DMS114 treated with DMSO at 0.1 percent for 48 hours (cell line): ENCODE measurements around the gene PMPCA.
A peak's percentile ranks its signal among the peaks of the same experiment; 100 is the strongest.

ENCODE experiments used
- DNase-seq: peaks from one replicate; lab custom pipeline; 2025; ENCODE audit not compliant: unreplicated experiment; lab: John Stamatoyannopoulos, UW

PMPCA gene

GRCh38 chr9:136433043-136433715 is 22.7 kb downstream of the PMPCA start:
- DNase-seq = no peak

GRCh38 chr9:136433849-136434579 is 23.6 kb downstream of the PMPCA start:
- DNase-seq = no peak

DNA sequence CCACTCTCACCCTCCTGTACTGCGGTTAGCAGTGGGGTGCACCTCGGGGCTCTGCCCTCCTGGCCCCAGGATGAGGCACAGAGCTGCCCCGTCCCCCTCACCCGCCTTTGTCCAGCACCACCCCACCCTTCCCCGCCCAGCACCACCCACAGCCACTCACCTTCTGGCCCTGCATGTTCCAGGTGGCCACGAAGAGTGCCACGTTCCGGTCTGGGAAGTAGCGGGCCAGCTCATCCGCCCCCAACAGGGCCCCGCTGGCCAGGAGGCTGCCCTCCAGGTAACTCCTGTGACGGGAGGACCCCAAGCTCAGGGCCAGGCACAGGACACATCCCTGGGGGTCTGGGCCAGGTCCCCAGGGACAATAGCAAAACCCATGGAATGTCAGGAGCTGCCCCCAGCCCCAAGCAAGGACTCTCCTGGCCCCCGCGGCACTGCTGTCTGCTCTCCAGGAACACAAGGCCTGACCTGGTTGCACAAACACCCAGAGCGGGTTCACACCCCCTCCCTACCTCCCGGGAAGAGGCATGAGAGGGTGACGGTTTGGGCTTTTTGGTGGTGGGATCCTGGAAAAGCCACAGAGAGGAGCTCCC is 24.2 kb downstream of the PMPCA start:
- DNase-seq = no peak

- DNase-seq = no peak
Observed at GRCh38 chr9:136436055-136436634, 25.7 kb downstream of the PMPCA start.

GRCh38 chr9:136437430-136437829 is 27.0 kb downstream of the PMPCA start:
- no peak for DNase-seq

- DNase-seq = no peak
Observed at GRCh38 chr9:136437839-136438547, 27.5 kb downstream of the PMPCA start.

- DNase-seq = no peak
Observed at GRCh38 chr9:136438548-136439480, 28.4 kb downstream of the PMPCA start.

- DNase-seq = peak; percentile 14
Observed at GRCh38 chr9:136439481-136440408, 29.3 kb downstream of the PMPCA start, which contains the start of gene INPP5E. INPP5E (minus strand) TSS chr9:136439845; CDS start chr9:136439419, 426 bp downstream.

GRCh38 chr9:136441191-136441680 is 30.8 kb downstream of the PMPCA start:
- no peak for DNase-seq

GRCh38 chr9:136441681-136442245 is 31.3 kb downstream of the PMPCA start:
- no peak for DNase-seq

- no peak for DNase-seq
Observed at GRCh38 chr9:136442265-136442664, 31.8 kb downstream of the PMPCA start.

GRCh38 chr9:136443087-136443486 is 32.6 kb downstream of the PMPCA start:
- DNase-seq = no peak

DNA sequence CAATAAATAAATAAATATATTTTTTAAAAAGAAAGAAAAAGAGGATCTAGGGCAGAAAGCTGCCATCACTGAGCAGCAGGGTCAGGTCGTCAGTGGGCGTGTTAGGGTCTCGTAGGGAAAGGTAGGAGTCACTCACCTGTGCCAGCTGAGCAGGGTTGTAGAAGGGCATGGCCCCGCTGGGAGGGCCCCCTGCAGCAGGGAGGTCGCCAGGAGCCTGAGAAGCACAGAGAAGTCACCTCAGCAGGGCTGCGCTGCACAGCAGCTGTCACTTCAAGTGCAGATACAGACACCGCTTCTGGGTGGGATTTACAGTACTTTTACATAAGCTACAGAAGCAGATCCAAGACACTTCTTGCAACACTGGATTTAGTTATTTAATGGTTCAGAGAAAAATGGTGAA is 33.2 kb downstream of the PMPCA start:
- DNase-seq = no peak

DNA sequence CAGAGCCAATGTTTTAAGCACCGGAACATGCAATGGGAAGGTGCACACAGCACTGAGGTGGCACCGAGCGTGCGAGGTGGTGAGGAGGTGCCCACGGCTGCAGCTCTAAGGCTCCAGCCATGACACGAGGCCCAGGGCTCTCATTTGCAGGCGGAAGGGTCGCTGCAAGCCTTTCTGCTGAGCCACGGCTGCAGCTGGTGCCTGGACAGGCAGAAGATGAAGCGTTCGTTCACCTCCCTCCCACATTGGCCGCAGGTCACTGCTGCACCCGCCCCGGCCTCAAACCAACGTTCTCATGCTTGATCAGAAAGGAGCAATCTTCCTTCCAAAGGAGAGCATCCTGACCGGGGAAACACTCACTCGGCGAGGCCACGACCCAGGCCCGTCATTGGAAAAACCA is 33.6 kb downstream of the PMPCA start:
- DNase-seq = no peak

DNA sequence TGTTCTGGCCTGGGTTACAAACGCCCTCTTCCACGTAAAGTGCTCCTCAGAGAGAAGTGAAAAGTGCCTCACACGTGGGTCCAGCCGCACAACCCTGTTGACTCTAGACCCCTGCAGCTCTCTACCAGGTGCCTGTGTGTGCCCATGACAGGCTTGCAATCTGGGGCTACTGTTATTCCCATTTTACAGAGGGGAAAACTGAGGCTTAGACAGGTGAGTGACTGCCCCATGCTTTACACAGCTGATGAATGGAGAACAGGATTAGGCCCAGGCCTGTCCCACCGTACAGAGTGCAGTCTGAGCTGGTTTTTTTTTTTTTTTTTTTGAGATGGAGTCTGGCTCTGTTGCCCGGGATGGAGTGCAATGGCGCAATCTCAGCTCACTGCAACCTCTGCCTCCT is 35.3 kb downstream of the PMPCA start:
- DNase-seq = no peak

DNA sequence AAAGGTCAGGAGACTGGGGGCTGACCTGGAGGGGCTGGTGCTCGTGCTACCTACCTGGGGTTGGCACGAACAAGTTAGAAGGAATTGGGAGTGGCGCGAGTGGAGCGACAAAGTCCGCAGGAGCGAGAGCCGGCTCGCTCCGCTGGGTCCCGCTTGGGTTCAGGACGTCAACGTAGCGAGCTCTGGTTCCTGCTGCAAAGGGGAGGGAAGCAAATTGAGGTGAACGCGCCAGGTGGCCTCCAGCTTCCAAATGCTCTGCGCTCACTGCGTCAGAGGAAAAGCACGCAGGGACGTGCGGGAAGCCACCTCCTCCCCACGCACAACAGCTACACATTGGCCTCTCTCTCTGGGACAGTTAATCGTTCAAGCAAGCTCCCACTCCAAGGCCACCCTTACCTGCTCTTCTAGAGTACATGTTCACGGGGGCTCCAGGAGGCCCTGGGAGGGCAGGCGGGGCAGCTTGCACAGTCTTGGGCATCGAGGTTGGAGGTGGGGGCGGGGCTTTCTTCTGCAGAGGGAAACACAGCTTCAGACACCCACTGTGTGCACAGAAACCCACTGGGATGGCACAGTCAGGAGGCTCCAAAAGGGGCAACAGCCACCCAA is 36.8 kb downstream of the PMPCA start:
- DNase-seq = no peak

- no peak for DNase-seq
Observed at GRCh38 chr9:136448655-136449054, 38.2 kb downstream of the PMPCA start.

- DNase-seq = no peak
Observed at GRCh38 chr9:136451221-136451877, 40.9 kb downstream of the PMPCA start.
